ENCODE measurements around the gene ARL10.
A peak's percentile ranks its signal among the peaks of the same experiment; 100 is the strongest.
"Not testable (repeated sequence)": the region's sequence is repeated elsewhere in the genome, so short reads cannot be mapped to it uniquely, and the experiment has no call there.

The ARL10 gene

DNA sequence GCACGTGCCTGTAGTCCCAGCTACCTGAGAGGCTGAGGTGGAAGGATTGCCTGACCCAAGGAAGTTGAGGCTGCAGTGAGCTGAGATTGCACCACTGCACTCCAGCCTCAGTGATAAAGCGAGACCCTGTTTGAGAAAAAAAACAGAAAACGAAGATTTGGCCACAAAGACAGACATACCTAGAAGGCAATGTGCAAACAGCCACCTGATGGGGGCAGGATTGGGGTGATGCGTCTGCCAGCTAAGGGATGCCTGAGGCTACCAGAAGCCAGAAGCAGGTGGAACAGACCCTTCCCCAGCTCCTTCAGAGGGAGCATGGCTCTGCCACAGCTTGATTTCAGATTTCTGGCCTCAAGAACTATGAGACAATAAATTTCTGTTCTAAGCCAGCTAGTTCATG lies 26.2 kb downstream of the ARL10 start:
- DNase-seq, result no peak

GRCh38 chr5:176391999-176392398 lies 26.7 kb downstream of the ARL10 start:
- peak; percentile 91 for DNase-seq

GRCh38 chr5:176392526-176392925 lies 27.2 kb downstream of the ARL10 start:
- DNase-seq, result peak; percentile 24

DNA sequence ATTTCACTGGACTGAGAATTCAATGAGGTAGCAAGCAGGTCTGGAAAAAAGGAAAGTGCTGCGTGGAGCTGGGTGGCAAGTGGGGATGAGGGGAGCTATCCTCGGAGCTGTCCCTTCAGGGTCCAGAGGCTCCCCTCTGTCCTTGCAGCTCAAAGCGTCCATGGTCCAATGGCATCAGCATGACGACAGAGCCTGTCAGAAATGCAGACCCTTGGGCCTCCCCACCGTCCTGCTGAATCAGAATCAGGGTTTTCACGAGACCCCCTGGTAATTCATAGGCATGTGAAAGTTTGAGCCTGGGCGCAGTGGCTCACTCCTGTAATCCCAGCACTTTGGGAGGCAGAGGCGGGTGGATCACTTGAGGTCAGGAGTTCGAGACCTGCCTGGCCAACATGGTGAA lies 28.8 kb downstream of the ARL10 start:
- no peak for DNase-seq

DNA sequence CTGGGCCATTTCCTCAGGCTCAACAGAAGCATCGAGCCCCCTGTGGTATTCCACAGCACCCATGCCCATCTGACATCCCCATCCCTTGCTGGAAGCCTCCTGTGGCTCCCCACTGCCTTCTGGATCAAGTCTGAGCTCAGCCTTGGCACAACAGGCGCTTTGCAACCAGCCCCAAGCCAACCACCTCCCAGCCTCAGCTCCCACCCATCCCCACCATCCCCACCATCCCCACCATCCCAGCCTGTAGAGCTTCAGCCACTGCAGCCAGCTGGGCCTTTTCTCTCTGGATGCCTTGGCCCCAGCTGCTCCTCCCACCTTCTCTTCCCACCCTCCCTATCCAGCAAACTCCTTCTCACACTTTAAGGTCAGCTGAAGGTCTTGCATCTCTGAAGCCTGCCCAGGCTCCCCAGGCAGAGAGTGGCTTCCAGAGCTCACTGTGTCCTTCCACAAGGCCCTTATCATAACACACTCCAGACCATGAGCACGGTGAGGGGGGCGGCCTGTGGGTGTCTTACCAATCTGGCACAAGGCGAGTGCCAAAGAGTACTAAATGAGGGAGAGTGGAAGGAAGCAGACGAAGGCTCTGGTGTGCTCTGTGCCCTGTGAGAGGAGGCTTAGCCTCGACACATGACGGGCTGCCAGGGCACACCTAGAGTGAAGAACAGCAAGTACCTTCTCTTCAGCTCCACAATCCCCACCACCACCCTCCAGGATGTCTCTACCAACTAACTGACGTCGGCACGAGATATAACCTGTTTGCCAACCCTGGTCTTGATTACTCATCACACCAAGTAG lies 29.8 kb downstream of the ARL10 start:
- no peak for DNase-seq

DNA sequence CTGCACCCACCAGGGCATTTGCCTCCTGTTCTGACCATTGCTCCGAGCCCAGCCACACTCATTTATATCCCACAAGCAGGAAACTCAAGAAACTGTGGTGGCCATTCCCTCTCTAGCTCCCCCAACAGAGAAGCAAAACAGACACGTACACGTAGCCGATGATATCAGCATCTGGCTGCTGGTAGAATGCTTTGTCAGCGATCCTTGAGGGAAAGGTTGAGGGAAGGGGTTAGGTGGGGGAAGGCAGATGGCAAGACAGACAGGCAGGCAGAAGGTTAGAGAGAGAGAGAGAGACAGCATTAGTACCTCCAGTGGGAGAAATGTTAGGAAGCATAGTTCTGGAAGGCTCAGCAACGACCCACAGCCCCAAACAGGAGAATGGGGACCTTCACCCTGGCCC lies 31.0 kb downstream of the ARL10 start:
- DNase-seq, result no peak

- no peak for DNase-seq
These were observed 32.6 kb downstream of the ARL10 start for GRCh38 chr5:176397736-176398420.

DNA sequence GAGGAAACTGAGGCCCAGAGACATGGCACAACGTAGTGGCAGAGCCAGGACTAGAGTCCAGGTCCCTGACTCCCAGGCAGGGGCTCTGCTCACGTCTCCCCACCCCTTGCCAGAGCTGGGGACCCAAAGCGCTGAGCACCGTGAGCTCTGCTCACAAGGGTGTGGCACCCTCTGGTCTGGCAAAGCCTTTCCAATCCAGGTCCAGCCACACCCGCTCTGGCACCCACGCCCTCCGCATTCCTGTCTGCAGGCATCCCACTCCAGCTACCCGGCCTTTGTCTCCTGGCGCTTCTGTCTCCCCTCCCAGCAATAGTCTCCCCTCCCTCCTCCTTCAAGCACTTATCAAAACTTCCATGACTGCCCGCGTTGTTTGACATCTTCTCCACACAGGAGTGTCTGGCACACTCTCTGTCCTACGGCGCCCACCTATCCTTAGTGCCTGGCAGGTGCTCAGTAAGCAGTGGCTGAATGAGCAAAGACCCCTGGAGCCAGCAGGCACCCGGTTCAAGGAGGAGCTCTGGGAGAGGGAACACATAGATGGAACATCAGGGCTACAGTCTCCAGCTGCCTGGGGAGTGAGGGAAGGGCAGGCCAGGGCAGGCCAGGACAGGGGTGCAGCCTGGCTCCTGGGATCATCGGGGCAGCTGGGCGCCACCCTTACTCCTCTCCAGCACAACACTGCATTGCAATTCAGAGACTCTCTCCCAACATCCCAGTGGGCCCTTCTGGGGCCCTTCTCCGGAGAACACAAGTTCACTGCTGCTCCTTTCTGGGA lies 35.3 kb downstream of the ARL10 start:
- no peak for DNase-seq

GRCh38 chr5:176401281-176402205 lies 36.3 kb downstream of the ARL10 start:
- DNase-seq, result no peak

DNA sequence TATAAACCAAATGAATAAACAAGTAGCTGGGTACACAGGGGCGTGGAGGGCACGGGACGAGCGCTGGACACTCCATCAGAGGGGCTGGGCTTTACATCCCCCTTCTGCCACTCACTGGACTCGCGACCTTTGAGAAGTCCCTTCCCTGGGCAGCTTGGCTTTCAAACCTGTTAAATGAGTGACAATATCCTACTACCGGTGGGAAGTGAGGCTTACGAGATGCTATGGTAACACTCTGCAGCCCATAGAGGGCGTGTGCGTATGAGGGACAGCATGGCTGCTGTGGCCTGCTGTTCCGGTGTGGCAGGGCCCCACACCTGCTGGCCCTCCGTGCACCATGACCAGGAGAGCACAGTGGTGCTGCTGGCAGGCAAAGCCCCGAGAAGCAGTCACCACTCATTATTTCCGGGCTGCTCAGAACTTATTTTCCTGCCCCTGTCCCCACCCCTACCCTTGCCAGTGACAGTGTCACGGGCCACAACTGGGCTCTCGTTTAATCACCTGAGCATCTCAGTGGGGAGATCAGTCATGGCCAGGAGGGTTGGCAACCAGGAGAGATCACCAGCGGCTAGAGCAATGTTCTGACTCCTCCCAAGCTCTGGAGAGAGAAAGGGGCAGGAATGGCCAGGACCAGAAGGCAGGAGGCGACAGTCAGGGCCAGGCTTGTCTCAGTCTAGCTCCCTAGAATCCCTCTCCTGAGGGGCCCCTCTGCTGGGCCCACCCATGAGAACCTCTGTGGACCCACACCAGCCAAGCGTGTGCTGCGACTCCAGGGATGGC lies 40.6 kb downstream of the ARL10 start:
- DNase-seq, result no peak

- DNase-seq, result no peak
These were observed 41.3 kb downstream of the ARL10 start for GRCh38 chr5:176406436-176407052.

- DNase-seq, result no peak
These were observed 42.4 kb downstream of the ARL10 start for GRCh38 chr5:176407456-176408251.

GRCh38 chr5:176408252-176408573 lies 42.9 kb downstream of the ARL10 start:
- not testable (repeated sequence) for DNase-seq

GRCh38 chr5:176408590-176408989 lies 43.3 kb downstream of the ARL10 start:
- no peak for DNase-seq

- no peak for DNase-seq
These were observed 44.5 kb downstream of the ARL10 start for GRCh38 chr5:176409765-176410164.

- no peak for DNase-seq
These were observed 45.3 kb downstream of the ARL10 start for GRCh38 chr5:176410486-176411180.

DNA sequence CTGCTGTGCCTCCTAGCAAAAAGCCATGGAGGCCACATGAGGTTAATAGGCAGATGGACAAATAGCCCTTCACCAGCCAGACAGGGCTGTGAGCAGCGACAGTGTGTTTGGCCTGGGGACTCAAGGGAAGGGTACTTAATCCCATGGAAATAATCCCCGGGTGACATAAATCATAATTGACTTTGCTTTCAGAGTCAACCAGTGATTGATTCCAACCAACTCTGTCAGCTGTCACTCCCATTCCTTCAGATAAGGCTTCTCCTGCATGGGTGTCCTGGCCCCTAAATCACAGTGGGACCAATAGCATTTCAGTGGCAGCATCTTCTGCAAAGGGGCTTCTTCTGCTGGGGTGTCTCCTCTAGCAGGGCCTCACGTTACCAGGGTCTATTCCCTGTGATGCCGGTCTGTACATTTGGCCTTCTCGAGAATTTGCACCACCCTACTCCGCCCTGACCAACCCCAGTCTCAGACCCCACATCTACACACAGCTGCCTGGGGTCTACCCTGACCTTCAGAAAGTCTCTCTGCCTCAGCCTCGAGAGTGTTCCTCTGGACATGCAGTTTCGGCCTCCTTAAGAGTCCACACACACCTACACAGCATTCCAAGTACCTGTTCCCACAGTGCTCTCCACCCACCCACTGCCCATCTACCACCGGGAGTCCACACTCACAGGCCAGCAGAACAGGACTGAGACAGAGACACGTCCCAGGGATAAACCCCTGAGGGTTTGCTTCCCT lies 47.4 kb downstream of the ARL10 start:
- no peak for DNase-seq

DNA sequence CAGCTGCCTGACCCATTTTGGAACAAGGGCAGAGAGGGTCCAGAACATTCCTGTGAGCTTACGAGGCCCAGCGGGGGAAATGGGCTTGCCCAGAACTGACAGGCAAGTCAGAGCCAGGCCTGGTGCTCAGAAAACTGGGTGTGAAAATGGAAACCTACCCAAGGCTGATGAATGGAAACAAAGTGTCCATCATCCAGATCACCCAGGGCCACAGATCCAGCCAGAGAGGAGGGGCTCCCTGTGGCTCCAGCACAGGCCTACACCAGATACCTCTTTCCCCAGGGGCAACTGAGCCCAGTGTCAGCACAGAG lies 47.9 kb downstream of the ARL10 start:
- no peak for DNase-seq

DNA sequence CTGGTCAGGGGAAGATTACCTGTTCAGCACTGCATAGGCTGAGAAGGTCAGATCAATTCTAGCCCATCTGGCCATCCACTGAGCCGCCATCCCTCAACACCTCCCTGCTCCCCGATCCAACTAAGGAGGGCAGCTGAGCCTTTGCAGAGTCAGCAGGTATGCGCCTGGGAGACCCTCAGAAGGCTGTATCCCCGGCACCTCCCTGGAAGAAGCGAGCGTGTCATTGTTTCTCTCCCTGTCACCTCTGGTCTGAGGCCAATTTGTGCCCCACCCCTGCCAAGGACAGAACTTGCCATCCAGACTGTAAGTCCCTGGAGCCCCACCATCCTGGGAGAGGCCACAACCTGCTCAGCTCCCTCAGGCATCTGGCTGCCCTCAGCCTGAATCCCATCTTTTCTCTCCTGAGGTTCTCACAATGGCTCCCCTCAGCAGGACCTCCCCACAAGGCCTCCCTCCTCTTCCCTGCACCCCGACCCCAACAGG lies 48.5 kb downstream of the ARL10 start:
- no peak for DNase-seq

Measured in MV-4-11 (cell line).